Prostate gland (tissue), 2 donors: ENCODE data around the gene PSPH.

Experiments
- POLR2A ChIP-seq: fragments of 450-650 bp; IDR thresholded peaks from one replicate; pipeline ENCODE4 v1.6.1; 2016; ENCODE audit warnings: antibody characterized with exemption, mild to moderate bottlenecking
- POLR2AphosphoS5 ChIP-seq: sonication (generic); formaldehyde crosslinking; IDR thresholded peaks from one replicate; pipeline ENCODE4 v1.6.1; 2017; ENCODE audit warnings: antibody characterized with exemption
- TF ChIP-seq, protein P1 (sequence below), 4 experiments: fragments of 200-600 bp in 2 of 4; fragments of 450-650 bp in 2 of 4; sonication (generic) in 2 of 4; IDR thresholded peaks; 1 replicate in 3 of 4; 2 replicates in 1 of 4; pipeline ENCODE4 v1.5.1; 2016 to 2019; ENCODE audit warnings: antibody characterized with exemption in 4 of 4, mild to moderate bottlenecking in 2 of 4, moderate library complexity in 2 of 4

- TF ChIP-seq, protein P1, sequence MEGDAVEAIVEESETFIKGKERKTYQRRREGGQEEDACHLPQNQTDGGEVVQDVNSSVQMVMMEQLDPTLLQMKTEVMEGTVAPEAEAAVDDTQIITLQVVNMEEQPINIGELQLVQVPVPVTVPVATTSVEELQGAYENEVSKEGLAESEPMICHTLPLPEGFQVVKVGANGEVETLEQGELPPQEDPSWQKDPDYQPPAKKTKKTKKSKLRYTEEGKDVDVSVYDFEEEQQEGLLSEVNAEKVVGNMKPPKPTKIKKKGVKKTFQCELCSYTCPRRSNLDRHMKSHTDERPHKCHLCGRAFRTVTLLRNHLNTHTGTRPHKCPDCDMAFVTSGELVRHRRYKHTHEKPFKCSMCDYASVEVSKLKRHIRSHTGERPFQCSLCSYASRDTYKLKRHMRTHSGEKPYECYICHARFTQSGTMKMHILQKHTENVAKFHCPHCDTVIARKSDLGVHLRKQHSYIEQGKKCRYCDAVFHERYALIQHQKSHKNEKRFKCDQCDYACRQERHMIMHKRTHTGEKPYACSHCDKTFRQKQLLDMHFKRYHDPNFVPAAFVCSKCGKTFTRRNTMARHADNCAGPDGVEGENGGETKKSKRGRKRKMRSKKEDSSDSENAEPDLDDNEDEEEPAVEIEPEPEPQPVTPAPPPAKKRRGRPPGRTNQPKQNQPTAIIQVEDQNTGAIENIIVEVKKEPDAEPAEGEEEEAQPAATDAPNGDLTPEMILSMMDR (IDR thresholded peaks at IDR 0.05): peak in 1 of 4 experiments; percentile 20
- TF ChIP-seq POLR2AphosphoS5: peak; percentile 96
- TF ChIP-seq POLR2A: peak; percentile 83
Measured at GRCh38 chr7:56051339-56052191, at the start of gene PSPH, which contains the start of gene CCT6A.
